GM11168 (cell line): ENCODE results near the gene PFDN5.

Source experiments
- in situ Hi-C: fragments of 300-500 bp; cut with MboI; formaldehyde crosslinking; loops from one replicate; pipeline ENCODE4 v1.12.0; 2022; ENCODE audit warnings: low sequenced_read_pairs; ENCODE audit not compliant: unreplicated experiment

Gene PFDN5

DNA sequence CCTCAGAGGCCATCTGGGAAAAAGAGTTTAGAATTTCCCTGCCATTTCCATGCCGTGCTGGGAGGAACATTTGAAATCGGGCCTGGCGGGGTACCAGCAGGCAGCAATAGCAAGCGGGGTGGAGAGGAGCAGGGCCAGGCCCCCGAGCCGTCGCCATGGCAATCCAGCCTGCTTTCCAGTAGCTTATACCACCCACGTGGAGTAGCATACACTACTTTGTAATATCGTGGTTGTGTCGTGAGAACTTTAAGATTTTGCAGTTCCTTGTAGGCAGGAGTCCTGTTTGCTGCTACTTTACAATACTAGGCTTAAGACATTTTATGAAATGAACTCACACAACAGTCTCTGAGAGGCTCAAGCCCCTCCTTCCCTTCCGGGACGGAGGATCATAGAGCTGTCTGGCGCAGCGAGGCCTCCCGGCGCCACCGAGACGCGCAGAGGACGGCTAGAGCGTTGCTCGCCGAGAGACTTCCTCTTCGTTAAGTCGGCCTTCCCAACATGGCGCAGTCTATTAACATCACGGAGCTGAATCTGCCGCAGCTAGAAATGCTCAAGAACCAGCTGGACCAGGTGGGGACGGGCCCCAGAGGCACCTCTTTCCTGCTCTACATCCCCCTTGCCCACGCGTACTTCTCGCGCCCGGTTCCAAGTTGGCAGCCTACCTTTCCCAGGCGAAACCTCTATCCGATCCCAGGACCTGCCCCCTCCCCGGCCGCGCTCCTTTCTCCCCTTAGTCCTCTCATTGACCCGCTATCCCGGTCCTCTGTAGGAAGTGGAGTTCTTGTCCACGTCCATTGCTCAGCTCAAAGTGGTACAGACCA is at the start of gene PFDN5:
TSS of gene PFDN5 (plus strand) at position 473 of the 821 bp plus-strand sequence. CDS start at position 499, 26 bp downstream.
- in situ Hi-C loops = no loop called here

DNA sequence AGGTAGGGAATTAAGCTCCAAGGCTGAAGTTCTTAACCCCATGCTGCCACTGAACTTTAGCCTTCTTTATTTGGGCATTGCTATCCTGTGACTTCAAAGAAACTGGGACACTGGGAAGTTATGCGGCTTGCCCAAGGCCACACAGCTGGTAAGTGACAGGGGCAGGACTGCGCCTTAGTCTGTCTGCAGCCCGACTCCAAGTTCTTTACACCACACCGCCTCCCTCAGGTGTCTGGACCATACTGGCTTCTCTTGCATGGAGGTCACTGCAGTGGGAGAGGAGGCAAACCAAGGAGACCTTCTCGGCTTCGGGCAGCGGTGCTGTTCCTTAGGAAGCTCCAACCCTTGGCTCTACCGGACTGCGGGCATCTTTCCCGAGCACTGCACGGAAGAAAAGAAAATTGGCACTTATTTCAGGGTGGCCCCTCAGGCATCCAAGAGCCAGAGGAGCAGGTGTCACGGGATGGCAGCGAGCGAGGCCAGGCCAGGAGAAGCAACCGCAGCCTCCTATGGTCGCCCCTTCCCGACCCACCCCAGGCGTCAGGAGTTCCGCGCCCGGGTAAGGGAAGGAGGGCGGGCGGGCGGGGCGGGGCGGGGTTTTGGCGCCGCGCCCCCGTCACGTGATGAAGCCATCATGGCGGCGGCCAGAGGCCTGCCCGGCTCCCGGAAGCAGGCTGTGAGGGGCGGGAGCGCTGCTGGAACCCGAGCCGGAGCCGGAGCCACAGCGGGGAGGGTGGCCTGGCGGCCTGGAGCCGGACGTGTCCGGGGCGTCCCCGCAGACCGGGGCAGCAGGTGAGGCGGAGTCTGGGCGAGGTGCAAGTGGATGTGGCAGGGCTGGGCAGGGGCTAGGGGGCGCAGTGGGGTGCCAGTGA is 43.6 kb upstream of the PFDN5 start:
- in situ Hi-C loops = no loop called here

DNA sequence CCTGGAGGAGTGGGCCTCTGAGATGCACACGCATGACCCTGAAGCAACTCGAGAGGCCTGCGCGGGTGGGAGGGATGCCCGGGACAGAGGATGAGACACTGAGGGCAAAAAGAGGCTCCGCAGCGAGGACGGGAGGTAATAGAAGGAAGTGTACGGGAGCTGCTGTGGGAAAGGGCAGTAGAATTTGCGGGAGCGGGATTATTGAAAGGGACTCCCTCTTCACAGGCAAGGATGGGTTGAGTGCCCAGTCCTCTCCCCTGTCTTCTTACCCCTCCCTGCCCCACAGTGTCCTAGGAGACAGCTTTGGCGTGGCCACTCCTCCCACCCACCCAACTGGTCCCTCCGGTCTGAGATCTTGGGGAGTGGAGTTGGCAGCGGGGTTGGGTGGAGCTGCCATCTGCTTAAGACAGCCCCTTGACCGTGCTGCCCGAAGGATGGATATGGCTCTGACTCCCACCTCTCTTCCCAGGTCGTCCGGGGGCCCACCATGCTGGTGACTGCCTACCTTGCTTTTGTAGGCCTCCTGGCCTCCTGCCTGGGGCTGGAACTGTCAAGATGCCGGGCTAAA is 42.9 kb upstream of the PFDN5 start:
- in situ Hi-C loops = no loop called here

DNA sequence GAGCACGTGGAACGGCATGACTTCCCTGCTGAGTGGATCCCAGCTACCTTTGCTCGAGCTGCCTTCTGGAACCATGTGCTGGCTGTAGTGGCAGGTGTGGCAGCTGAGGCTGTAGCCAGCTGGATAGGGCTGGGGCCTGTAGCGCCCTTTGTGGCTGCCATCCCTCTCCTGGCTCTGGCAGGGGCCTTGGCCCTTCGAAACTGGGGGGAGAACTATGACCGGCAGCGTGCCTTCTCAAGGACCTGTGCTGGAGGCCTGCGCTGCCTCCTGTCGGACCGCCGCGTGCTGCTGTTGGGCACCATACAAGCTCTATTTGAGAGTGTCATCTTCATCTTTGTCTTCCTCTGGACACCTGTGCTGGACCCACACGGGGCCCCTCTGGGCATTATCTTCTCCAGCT is 42.0 kb upstream of the PFDN5 start:
- in situ Hi-C loops = no loop called here

DNA sequence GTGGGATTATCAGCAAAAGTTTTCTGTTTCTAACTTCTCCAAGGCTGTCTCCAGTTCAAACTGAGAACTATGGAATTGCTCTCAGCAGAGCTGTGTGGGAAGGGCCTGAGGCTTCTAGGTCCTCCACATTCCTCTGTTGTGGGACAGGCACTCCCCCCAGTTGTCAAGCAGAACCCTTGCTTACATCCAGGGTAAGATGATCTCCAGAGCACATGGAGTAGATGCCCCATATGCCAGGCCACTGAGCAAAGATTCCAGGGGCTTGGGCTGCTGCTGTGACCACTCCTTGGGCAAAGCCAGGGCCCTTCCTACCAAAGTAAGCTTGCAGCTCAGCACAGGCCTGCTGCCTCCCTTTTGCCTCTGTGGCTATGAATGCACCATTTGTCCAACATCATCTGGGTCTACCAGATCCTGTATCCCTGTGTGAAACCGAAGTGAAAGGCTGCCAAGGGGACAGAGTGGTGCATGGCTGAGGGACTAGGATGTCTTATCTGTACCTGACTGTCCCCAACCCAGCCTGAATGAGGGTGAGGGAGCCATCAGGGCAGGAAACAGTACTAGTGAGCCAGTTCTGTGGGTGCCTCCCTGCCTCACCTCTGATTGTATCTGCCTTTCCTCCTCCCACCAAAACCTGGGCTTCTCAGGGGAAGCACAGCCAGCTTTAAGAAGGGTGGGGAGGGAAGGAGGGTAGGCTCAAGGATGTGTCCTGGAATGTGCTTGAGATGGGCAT is 40.4 kb upstream of the PFDN5 start:
- in situ Hi-C loops = no loop called here

DNA sequence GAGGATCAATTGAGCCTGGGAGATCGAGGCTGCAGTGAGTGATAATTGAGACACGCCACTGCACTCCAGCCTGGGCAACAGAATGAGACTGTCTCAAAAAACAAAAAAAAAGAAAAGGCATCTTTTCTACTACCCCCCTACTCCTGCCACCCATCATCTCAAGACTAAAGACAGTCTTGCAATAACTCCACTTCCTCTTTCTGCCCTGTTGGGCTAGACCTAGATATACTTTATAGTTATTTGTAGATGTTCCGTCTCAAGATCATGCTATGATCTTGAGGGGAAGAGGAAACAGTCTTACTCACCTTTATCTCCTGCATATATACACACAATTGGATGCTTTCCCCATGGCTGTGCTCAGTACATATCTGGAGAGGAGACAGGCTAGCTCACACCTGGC is 39.3 kb upstream of the PFDN5 start:
- in situ Hi-C loops = no loop called here

DNA sequence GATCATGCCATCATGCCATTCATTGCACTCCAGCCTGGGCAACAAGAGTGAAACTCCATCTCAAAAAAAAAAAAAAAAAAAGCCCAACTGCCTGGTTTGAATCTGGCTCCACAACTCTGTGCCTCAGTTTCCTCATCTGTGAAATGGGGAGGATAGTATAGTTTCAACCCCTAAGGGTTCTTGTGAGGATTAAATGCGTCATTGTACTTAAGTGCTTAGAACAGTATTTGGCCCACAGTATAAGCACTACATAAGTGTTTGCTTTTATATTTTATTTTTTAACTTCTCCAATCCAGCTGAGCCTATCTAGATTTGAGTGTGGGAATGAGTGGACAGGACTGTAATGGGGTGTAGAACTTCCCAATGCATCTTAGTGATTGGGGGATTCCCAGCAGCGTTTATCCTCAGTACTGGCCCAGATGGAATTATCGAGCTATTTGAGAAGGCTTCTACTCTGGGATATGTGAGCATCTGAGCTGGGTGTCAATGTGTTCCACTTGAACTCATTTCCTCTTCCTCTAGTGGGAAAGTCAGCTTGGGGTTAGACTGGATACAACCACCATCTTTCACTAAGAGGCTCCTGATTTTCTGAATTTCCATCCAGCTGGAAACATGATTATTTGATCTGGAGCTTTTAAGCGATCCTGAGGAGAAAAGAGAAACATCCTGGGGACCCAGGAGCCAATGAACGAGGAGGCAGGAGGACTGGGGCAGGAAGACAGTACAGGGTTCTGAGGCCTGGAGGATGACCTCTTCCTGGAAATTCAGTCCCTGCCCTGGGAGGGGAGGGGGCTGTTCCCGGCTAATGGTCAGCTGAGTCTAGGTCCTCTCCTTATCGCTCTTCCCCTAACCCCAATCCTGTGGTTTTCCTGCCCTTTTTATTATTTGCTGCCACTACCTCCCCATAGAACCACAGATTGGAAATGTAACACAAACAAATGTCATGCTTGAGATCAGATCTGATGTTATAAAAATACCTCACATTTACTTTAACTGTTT is 36.5 kb upstream of the PFDN5 start:
- in situ Hi-C loops = no loop called here

DNA sequence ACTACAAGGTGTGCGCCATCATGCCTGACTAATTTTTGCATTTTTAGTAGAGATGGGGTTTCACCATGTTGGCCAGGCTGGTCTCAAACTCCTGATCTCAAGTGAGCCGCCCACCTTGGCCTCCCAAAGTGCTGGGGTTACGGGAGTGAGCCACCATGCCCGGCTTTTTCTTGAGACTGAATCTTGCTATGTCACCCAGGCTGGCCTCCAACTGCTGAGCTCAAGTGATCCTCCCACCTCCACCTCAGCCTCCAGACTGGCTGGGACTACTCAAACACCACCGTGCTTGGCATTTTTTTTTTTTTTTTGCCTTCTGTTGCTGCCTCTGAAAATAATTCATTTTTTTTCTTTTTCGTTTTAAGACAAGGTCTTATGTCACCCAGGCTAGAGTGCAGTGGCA is 35.5 kb upstream of the PFDN5 start:
- in situ Hi-C loops = no loop called here

DNA sequence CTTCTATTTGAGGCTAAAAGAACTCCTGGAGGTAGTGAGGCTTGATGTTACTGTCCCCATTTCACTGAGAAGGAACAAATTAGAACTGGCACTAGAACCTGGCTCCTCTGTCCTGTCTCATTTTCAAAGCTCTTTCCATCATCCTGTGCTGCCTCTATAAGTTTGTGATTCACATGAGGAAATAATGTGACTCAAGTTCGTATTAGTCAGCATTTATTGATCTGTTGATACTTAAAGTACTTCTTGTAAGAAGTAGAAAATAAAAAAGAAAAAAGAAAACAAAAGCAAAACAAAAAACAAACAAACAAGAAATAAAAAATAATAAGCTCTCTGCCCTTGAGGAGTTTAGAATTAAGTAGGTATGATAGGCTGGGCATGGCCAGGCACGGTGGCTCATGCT is 29.6 kb upstream of the PFDN5 start:
- in situ Hi-C loops = no loop called here

DNA sequence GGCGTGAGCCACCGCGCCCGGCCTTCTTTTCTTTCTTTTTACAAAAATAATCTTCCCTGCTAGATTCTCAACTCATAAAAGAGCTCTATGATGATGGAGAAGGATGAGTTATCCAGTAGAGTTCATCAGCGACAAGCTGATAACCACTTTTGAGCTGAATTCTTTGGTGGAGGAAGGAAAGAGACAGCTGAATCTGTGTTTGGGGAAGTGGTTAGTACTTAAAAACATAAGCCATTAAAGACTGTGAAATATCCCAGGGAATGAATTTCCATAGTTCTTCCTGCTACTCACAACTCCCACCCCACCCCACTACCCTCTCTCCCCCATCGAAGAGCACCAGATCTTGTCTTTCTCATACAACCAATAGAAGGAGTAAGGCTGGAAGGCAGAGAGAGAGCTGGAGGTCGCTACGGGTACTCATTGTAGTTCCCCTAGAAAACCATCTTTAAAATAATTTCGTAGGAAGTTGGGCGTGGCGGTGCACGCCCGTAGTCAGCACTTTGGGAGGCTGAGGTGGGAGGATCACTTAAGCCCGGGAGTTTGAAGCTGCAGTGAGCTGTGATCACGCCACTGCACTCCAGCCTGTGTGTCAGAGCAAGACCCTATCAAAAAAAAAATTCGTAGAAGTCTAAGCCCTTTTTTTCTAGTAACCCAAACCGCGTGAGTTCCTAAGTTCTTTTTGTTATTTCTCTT is 27.9 kb upstream of the PFDN5 start:
- in situ Hi-C loops = no loop called here

DNA sequence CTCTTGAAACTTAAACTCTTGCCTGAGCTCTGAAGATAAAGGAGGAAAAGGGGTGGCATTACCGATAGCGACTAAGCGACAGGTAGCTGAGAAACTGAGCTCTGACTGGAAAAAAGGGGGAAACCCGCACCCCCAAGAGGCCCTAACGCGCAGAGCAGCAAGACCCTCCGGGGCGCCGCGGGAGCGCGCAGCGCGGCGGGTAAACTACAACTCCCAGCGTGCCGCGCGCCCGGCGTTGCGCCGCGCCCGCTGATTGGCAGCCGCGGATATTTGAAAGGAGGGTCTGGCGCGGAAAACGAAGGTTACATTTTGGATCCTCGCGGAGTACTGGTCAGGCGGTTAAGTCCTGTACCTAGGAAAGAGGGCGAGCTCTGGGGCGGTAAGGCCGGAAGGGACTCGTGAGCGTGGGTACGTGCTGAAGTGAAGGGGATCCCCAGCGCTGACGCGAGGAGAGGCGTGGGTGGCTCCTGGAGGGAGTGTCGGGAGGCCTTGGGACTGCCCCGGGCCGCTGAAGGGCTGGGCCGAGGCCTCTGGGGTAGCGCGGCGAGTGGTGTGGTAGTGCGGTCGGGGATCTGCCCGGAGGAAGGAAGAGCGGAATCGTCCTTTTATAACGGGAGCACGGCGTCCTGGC is 27.2 kb upstream of the PFDN5 start, which contains the start of gene ESPL1:
TSS of gene ESPL1 (plus strand) at position 301 of the 631 bp plus-strand sequence. CDS start 468 bp downstream, outside the sequence.
- in situ Hi-C loops = no loop called here

DNA sequence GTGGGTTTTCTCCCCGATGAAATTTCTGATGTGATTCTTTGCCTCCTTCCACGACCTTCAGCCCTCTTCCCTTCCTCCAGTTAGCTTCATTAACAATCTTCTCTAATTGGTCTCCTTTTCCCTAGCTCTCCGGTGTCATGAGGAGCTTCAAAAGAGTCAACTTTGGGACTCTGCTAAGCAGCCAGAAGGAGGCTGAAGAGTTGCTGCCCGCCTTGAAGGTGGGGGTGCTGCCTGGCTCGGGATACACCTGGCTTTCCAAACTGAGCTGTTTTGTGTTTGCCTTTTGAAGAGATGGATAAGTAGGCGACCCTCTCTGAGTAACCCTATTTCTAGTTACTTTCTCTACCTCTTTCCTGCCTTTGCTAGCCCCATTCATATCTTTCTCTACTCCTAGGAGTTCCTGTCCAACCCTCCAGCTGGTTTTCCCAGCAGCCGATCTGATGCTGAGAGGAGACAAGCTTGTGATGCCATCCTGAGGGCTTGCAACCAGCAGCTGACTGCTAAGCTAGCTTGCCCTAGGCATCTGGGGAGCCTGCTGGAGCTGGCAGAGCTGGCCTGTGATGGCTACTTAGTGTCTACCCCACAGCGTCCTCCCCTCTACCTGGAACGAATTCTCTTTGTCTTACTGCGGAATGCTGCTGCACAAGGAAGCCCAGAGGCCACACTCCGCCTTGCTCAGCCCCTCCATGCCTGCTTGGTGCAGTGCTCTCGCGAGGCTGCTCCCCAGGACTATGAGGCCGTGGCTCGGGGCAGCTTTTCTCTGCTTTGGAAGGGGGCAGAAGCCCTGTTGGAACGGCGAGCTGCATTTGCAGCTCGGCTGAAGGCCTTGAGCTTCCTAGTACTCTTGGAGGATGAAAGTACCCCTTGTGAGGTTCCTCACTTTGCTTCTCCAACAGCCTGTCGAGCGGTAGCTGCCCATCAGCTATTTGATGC is 26.4 kb upstream of the PFDN5 start:
- in situ Hi-C loops = no loop called here

DNA sequence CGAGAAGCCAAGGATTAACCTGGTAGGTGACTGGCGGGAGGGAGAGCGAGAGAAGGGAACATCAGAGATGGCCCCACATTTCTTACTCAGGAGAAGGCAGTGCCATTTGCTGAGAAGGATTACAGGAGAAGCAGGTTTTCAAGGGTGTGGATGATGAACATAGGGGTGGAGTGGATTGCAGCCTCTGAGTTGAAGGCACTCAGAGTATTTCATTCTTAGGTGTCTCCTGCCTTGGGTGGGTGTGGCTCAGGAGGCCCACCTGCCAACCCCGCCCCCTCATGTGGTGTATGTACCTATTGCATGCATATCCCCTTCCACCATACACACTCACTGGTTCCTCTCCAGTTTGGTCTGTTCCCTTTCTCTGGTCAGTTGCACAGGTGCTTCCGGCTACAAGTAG is 20.9 kb upstream of the PFDN5 start:
- in situ Hi-C loops = no loop called here

DNA sequence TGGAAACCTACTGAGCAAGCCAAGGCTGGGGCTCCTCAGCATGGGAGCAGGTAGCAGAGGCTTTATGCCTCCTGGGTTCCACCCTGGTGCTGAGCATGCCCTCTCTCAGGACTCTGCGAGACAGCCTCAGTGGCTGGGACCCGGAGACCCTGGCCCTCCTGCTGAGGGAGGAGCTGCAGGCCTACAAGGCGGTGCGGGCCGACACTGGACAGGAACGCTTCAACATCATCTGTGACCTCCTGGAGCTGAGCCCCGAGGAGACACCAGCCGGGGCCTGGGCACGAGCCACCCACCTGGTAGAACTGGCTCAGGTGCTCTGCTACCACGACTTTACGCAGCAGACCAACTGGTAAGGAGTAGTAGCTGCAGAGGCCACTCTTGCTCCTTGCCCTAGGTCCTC is 18.8 kb upstream of the PFDN5 start:
- in situ Hi-C loops = no loop called here

DNA sequence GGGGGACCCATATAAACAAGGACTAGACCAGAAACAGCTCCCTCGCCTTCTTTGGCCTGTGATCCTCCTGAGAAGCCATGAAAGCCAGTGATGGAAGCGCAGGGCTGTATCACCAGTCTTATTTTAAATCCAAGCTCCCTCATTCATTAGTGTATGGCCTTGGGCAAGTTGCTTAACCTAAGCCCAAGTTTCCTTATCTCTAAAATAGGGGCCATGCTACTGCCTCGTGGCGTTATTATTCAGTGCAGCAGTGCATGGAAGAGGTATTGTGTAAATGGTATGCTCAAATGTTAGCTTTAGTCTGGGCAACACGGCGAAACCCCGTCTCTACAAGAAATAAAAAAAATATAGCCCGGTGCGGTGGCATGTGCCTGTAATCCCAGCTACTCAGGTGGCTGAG is 17.4 kb upstream of the PFDN5 start:
- in situ Hi-C loops = no loop called here

DNA sequence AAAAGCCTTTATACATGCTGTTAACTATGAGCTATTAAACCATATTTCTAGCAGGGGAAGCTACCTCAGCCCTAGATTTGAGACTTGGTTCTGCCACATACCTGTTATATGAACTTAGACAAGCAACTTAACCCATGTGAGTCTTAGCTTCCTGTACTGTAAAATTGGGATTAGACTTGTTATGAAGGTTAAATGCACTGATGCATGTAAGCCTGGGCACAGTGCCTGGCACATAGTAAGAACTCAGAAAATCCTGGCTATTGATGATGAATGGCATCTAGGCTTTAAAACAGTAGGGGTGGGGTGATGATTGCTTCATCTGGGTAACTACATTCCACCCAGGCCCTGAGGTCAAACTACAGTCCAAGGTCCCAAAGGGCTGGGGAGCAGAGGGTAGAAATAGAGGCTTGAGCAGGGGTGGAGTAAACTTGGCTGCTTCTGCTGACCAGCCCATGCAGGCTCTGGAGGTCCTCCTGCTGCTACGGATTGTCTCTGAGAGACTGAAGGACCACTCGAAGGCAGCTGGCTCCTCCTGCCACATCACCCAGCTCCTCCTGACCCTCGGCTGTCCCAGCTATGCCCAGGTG is 16.0 kb upstream of the PFDN5 start:
- in situ Hi-C loops = no loop called here
